ENCODE results near the gene LTBP2.

LTBP2 gene

GRCh38 chr14:74522740-74523139, 89.3 kb downstream of the LTBP2 start:
- no peak for DNase-seq

GRCh38 chr14:74521756-74522155, 90.3 kb downstream of the LTBP2 start:
- DNase-seq = no peak

- DNase-seq = no peak
These were observed 92.5 kb downstream of the LTBP2 start for GRCh38 chr14:74519316-74520074.

- no peak for DNase-seq
These were observed 93.8 kb downstream of the LTBP2 start for GRCh38 chr14:74518221-74518620.

GRCh38 chr14:74517731-74518130, 94.3 kb downstream of the LTBP2 start:
- no peak for DNase-seq

GRCh38 chr14:74516451-74517160, 95.4 kb downstream of the LTBP2 start:
- no peak for DNase-seq

GRCh38 chr14:74515891-74516412, 96.1 kb downstream of the LTBP2 start:
- no peak for DNase-seq

- no peak for DNase-seq
These were observed 97.5 kb downstream of the LTBP2 start for GRCh38 chr14:74514471-74514941.

GRCh38 chr14:74511966-74512830, 99.8 kb downstream of the LTBP2 start:
- DNase-seq = no peak

GRCh38 chr14:74510959-74511409, 101.1 kb downstream of the LTBP2 start:
- no peak for DNase-seq

GRCh38 chr14:74510223-74510931, 101.7 kb downstream of the LTBP2 start:
- no peak for DNase-seq

- no peak for DNase-seq
These were observed 102.3 kb downstream of the LTBP2 start for GRCh38 chr14:74509587-74510222.

- DNase-seq = no peak
These were observed 103.1 kb downstream of the LTBP2 start for GRCh38 chr14:74508844-74509428.

GRCh38 chr14:74508292-74508731, 103.7 kb downstream of the LTBP2 start:
- no peak for DNase-seq

GRCh38 chr14:74507840-74508239, 104.2 kb downstream of the LTBP2 start:
- no peak for DNase-seq

GRCh38 chr14:74507085-74507484, 105.0 kb downstream of the LTBP2 start:
- no peak for DNase-seq

GRCh38 chr14:74506411-74506851, 105.6 kb downstream of the LTBP2 start:
- no peak for DNase-seq

GRCh38 chr14:74505831-74506230, 106.2 kb downstream of the LTBP2 start:
- DNase-seq = no peak

GRCh38 chr14:74504874-74505720, 106.9 kb downstream of the LTBP2 start:
- DNase-seq = no peak

- DNase-seq = no peak
These were observed 107.6 kb downstream of the LTBP2 start for GRCh38 chr14:74504412-74504811.

Measured in stimulated activated CD4-positive, alpha-beta T cell treated with anti-CD3 and anti-CD28 coated beads, Interleukin-1b, Interleukin-23, amount 100 ng/mL, for 48 hours (primary cell).